ENCODE data around the gene GH1. TPM values are rescaled to one million over a fixed set of nuclear protein-coding genes. Genes with fewer than 3 reads are reported as not detected.
"Not testable (repeated sequence)": the region's sequence is repeated elsewhere in the genome, so short reads cannot be mapped to it uniquely, and the experiment has no call there.

The GH1 gene
- total RNA-seq, 1 donor from 2014 or later = not detected

DNA sequence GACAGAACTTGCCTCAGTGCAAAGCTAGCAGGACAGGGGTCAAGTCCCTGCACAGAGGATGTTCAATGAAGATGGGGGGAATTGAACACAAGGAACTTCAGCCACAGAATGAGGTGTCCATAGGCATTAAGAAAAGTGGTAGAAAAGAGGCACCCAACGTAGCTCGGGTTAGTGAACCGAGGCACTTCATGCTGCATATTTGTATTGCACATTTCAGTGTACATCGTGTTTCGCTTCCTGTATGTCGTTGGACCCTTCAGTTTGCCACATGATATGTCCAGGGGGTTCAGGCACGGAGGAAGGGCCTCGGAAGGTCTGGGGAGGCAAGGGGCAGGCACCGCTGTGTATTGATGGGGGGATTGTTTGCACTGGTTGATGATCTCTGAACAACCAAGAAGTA, 40.2 kb downstream of the GH1 start:
- intact Hi-C loops (cut with DNase I); DNase-seq (ENCODE audit: low spot score): not testable (repeated sequence)

DNA sequence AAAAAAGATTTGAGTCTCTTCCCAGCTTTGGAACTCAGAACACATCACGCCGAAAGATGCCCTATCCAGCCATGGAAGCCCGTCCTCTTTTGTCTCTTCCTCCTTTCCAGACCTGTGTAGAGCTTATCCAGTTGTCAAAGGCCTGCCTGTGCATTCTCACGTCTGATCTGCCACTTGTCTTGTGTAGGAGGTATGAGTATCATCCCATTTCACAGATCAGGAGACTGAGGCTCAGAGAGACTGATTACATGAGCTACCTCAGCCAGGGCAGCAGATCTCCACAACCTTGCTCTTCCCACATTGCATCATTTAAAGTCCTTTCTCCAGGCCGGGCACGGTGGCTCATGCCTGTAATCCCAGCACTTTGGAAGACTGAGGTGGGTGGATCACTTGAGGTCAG, 43.9 kb downstream of the GH1 start:
- DNase-seq (ENCODE audit: low spot score); intact Hi-C loops (cut with DNase I): not testable (repeated sequence)

DNA sequence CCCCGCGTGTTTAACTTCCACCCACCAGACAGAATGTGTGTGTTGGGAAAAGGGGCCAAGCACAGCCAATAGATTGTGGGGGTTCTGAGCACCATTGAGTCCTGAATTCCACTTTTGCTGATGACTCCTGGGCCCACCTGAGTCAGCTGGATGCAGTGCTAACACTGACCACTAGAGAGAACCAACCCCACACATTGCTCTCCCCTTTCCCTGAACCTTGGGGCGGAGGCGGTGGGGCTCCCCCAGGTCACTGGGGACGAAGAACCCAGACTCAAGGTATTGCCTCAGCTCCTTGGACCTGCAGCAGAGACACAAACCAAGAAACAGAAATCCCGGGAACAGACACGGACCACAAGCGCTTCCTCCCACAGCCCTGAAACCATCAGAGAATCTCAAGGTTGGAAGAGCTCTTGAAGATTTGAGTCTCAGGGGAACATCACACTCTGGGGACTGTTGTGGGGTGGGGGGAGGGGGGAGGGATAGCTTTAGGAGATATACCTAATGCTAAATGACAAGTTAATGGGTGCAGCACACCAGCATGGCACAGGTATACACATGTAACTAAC, 44.5 kb downstream of the GH1 start:
- DNase-seq (ENCODE audit: low spot score); intact Hi-C loops (cut with DNase I): not testable (repeated sequence)

DNA sequence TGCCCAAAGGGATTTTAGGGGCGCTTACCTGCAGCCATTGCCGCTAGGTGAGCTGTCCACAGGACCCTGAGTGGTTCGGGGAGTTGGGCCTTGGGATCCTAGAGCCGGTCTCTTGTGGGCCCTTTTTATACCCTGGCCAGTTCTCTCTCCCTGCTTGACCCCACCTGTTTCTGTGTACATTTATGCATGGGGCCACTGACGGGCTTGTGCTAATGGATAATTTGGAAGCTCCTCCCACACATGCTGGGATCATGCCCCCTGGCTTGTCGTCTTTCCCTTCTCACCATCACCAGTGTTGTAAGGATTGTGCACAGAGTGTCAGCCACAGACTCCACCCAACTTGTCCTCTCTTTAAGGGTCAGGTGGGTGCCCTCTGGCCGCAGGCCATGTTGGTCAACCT, 45.1 kb downstream of the GH1 start, which contains the start of gene CSH2:
TSS of gene CSH2 (minus strand) at position 101 of the 400 bp plus-strand sequence. CDS start at position 38, 63 bp downstream.
- intact Hi-C loops (cut with DNase I); DNase-seq (ENCODE audit: low spot score): not testable (repeated sequence)

DNA sequence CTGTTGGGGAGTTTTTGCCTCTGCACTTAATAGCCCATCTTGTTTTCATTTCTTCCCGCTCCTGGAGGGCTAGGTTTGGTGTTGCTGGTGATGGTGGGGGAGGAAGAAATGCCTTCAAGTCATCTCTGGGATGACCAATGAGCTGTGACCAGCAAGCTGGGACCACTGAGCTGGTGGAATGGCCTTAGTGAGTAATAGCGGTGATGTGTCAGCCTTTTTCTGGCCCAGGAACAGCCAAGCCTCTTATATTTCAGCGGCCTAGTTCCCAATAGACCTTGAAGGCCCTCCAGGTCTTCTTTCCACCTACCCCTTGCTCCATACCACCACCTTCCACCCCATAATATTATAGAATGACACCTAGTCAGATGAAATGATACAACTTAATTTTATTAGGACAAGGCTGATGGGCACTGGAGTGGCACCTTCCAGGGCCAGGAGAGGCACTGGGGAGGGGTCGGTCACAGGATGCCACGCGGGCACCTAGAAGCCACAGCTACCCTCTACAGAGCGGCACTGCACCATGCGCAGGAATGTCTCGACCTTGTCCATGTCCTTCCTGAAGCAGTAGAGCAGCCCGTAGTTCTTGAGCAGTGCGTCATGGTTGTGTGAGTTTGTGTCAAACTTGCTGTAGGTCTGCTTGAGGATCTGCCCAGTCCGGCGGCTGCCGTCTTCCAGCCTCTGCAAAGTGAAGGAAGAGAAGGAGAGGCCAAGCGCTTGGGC, 46.8 kb downstream of the GH1 start:
- DNase-seq (ENCODE audit: low spot score); intact Hi-C loops (cut with DNase I): not testable (repeated sequence)

DNA sequence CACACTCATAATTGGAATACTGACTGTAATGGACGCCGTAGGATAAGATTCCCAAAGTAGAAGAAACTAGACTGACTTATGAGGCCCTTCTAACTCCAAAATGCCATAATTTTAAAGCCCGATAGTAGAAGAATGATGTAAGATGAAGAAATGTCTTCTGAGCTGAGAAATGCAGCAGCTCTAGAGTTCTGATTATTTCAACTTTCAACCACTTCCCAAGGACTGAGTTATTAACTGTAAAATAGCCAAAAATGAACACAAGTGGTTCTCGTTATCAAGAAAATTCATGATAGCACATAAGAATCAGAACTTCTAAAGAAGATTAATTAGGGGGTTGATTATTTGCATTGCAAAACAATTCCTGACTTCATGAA, 48.4 kb downstream of the GH1 start:
- DNase-seq (ENCODE audit: low spot score); intact Hi-C loops (cut with DNase I): not testable (repeated sequence)

DNA sequence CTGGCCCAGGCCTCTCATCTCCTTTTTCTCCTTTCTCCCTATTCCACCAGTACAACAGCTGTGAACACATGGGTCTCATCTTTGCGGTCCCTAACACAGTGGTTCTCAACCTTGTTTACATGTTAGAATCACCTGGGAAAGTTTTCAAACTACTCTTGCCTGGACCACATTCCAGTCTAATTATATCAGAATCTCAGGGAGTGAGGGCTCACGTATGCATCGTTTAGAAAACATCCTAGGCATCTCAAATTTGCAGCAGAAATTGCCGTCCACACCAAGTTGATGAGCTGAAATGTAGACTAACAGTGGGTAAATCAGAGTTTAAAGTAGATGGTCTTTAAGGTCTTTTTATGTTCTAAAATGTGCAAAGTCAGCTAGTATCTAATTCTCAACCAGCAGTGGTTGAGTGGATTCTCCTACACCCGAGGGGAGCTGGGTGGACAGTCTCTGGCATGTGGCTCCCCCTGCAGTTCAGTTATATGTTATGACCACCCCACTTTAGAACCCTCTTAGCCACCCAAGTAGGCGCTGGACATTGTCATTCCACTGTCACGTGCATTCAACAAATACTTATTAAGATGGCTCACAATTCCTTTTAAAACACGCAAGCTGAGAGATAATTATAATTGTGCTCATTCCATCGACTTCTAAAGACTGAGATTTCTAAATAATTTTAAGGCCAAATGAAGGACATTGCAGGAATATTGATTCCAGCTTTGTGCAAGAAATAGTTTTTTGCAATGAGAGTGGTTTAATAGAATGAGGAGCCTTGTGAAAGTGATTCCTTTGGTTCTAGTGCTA, 48.9 kb downstream of the GH1 start:
- DNase-seq (ENCODE audit: low spot score); intact Hi-C loops (cut with DNase I): not testable (repeated sequence)

Other genes with a start within 250 kb of the GH1 start
- 7.5 TPM for gene LIMD2, start 218.7 kb downstream of the GH1 start, total RNA-seq
- 20.4 TPM for gene STRADA, start 177.0 kb downstream of the GH1 start, total RNA-seq
- gene CCDC47, start 145.2 kb downstream of the GH1 start, total RNA-seq = 78.7 TPM
- 66.1 TPM for gene DDX42, start 144.7 kb downstream of the GH1 start, total RNA-seq
- 109 TPM for gene PSMC5, start 91.4 kb downstream of the GH1 start, total RNA-seq
- gene FTSJ3, start 91.2 kb downstream of the GH1 start, total RNA-seq = 29.9 TPM
- 18.8 TPM for gene SMARCD2, start 76.2 kb downstream of the GH1 start, total RNA-seq
- gene CSH2, start 45.2 kb downstream of the GH1 start, total RNA-seq = not detected
- not detected for gene GH2, start 36.9 kb downstream of the GH1 start, total RNA-seq
- not detected for gene CSH1, start 22.3 kb downstream of the GH1 start, total RNA-seq
- gene CSHL1, start 7.6 kb downstream of the GH1 start, total RNA-seq = not detected
- gene CD79B, start 13.5 kb upstream of the GH1 start, total RNA-seq = 2.7 TPM
- gene SCN4A, start 54.1 kb upstream of the GH1 start, total RNA-seq = 0.22 TPM
- 0.51 TPM for gene PRR29, start 79.5 kb upstream of the GH1 start, total RNA-seq
- gene ICAM2, start 101.8 kb upstream of the GH1 start, total RNA-seq = 22.0 TPM
- 6.9 TPM for gene ERN1, start 211.3 kb upstream of the GH1 start, total RNA-seq

All from cardiac septum (tissue), 1 donor.